ENCODE results near the gene CRIM1.

DNA sequence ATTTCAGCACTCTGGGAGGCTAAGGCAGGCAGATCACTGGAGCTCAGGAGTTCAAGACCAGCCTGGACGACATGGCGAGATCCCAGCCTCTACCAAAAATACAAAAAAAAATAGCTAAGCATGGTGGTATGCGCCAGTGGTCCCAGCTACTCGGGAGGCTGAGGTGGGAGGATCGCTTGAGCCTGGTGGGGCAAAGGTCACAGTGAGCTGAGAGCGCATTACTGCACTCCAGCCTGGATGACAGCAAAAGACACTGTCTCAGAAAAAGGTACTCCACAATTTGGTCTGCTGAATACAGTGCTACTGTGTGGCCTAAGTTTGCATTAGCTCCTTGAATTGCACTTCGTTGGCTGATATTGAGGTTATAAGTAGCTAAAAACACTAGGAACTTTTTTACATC, 144.5 kb downstream of the CRIM1 start:
- TF ChIP-seq, protein P1, sequence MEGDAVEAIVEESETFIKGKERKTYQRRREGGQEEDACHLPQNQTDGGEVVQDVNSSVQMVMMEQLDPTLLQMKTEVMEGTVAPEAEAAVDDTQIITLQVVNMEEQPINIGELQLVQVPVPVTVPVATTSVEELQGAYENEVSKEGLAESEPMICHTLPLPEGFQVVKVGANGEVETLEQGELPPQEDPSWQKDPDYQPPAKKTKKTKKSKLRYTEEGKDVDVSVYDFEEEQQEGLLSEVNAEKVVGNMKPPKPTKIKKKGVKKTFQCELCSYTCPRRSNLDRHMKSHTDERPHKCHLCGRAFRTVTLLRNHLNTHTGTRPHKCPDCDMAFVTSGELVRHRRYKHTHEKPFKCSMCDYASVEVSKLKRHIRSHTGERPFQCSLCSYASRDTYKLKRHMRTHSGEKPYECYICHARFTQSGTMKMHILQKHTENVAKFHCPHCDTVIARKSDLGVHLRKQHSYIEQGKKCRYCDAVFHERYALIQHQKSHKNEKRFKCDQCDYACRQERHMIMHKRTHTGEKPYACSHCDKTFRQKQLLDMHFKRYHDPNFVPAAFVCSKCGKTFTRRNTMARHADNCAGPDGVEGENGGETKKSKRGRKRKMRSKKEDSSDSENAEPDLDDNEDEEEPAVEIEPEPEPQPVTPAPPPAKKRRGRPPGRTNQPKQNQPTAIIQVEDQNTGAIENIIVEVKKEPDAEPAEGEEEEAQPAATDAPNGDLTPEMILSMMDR (IDR thresholded peaks at IDR 0.05) = no peak
- no peak for TF ChIP-seq POLR2A (IDR thresholded peaks at IDR 0.05)
